Gastroesophageal sphincter (tissue), 4 donors: ENCODE measurements around the gene NOD1. TPM values are rescaled to one million over a fixed set of nuclear protein-coding genes. Genes with fewer than 3 reads are reported as not detected.
A peak's percentile ranks its signal among the peaks of the same experiment; 100 is the strongest.

Experiments
- ATAC-seq: fragments of 150-250 bp; one replicate; pipeline ENCODE4 v1.9.1; 2016; ENCODE audit warnings: mild to moderate bottlenecking, moderate library complexity
- H3K27ac ChIP-seq, 4 donors: fragments of 200-600 bp; sonication (generic) in 3 of 4; 1 replicate in 3 of 4; 2 replicates in 1 of 4; pipeline ENCODE4 v1.5.1; 2016 to 2019
- H3K27me3 ChIP-seq: fragments of 200-600 bp; sonication (generic); one replicate; pipeline ENCODE4 v1.5.1; 2019
- H3K36me3 ChIP-seq, 2 donors: fragments of 200-600 bp; sonication (generic); one replicate each; pipeline ENCODE4 v1.5.1; 2019; ENCODE audit warnings: control low read depth in 1 of 2
- H3K4me1 ChIP-seq, 3 donors: fragments of 200-600 bp; sonication (generic); 1 replicate in 2 of 3; 2 replicates in 1 of 3; pipeline ENCODE4 v1.5.1; 2016 to 2019; ENCODE audit warnings: control low read depth in 2 of 3
- H3K4me3 ChIP-seq, 2 donors: fragments of 200-600 bp; sonication (generic); one replicate each; pipeline ENCODE4 v1.5.1; 2019; ENCODE audit warnings: mild to moderate bottlenecking in 1 of 2, moderate library complexity in 1 of 2
- H3K9me3 ChIP-seq, 3 donors: fragments of 200-600 bp; sonication (generic); one replicate each; pipeline ENCODE4 v1.5.1; 2017 to 2019; ENCODE audit warnings: control low read depth in 2 of 3
- CTCF ChIP-seq, 4 experiments: fragments of 200-600 bp in 2 of 4; fragments of 450-650 bp in 2 of 4; sonication (generic) in 1 of 4; IDR thresholded peaks; one replicate each; pipeline ENCODE4 v1.5.1; 2017 to 2019; ENCODE audit warnings: antibody characterized with exemption in 4 of 4, mild to moderate bottlenecking in 2 of 4, moderate library complexity in 2 of 4
- EP300 ChIP-seq: sonication (generic); formaldehyde crosslinking; IDR thresholded peaks from one replicate; pipeline ENCODE4 v1.6.1; 2017; ENCODE audit warnings: antibody characterized with exemption, mild to moderate bottlenecking
- POLR2A ChIP-seq, 2 donors: fragments of 450-650 bp; IDR thresholded peaks; one replicate each; pipeline ENCODE4 v1.6.1; 2017; ENCODE audit warnings: antibody characterized with exemption in 2 of 2, mild to moderate bottlenecking in 2 of 2, moderate library complexity in 1 of 2
- POLR2AphosphoS5 ChIP-seq: sonication (generic); formaldehyde crosslinking; IDR thresholded peaks from one replicate; pipeline ENCODE4 v1.6.1; 2017; ENCODE audit warnings: antibody characterized with exemption
- WGBS, 2 donors: methylation state at CpG; one replicate each; pipeline ENCODE4 v1.1.5; 2018; ENCODE audit warnings: low coverage in 1 of 2; 5-methylcytosine and 5-hydroxymethylcytosine counted together
- total RNA-seq, 4 donors: library from RNA; depleted of rRNA; stranded (reverse); fragments of >200 nt; gene quantifications; one replicate each; pipeline ENCODE4 v1.1.0, GENCODE V29; 2016

NOD1 gene
- total RNA-seq, 4 donors from 2014 or later, result 10.3 to 28.1 (median 16.9) TPM

- 56 to 87% methylated on average over 1 of the region's 1 CpG for WGBS, 2 donors
- H3K4me3 ChIP-seq, result no peak overlapping the region
- TF ChIP-seq POLR2A (IDR thresholded peaks at IDR 0.05) (no peak), CTCF (IDR thresholded peaks at IDR 0.05) (no peak), POLR2AphosphoS5 (no peak), EP300 (no peak)
- no peaks in the 10 kb centered on the region for H3K27me3 ChIP-seq
- H3K36me3 ChIP-seq, result peaks cover 0 to 6% of the 10 kb centered on the region in 2 donors
- H3K4me1 ChIP-seq, result peaks cover 0 to 73% (median 33%) of the 10 kb centered on the region in 3 donors
- H3K27ac ChIP-seq, result no peak overlapping the region
- ATAC-seq, result no peak
- H3K9me3 ChIP-seq, result no peaks in the 10 kb centered on the region
These were observed 16.4 kb downstream of the NOD1 start for GRCh38 chr7:30462179-30462578.

GRCh38 chr7:30460246-30460633, 18.3 kb downstream of the NOD1 start:
- Histone ChIP-seq H3K9me3 (no peaks in the 10 kb centered on the region), H3K36me3 (peaks cover 0 to 26% of the 10 kb centered on the region in 2 donors), H3K27me3 (no peaks in the 10 kb centered on the region), H3K4me1 (peaks cover 0 to 54% (median 25%) of the 10 kb centered on the region in 3 donors), H3K4me3 (no peak overlapping the region), H3K27ac (peak overlapping the region; percentile 66 to 78 (median 74))
- WGBS, 2 donors, result 39% methylated on average over 2 to 3 of the region's 4 CpGs
- TF ChIP-seq POLR2AphosphoS5, result no peak
- TF ChIP-seq CTCF (IDR thresholded peaks at IDR 0.05), result no peak
- no peak for TF ChIP-seq POLR2A (IDR thresholded peaks at IDR 0.05)
- TF ChIP-seq EP300, result no peak
- ATAC-seq, result peak; percentile 6

- peak overlapping the region in 1 of 2 donors; percentile 10 for H3K4me3 ChIP-seq
- H3K27me3 ChIP-seq, result no peaks in the 10 kb centered on the region
- peak; percentile 93 for ATAC-seq
- H3K4me1 ChIP-seq, result peaks cover 0 to 48% (median 25%) of the 10 kb centered on the region in 3 donors
- no peak for TF ChIP-seq CTCF (IDR thresholded peaks at IDR 0.05)
- peak; percentile 96 for TF ChIP-seq POLR2AphosphoS5
- WGBS, 2 donors, result 11 to 14% methylated on average over 8 to 9 of the region's 9 CpGs
- no peaks in the 10 kb centered on the region for H3K9me3 ChIP-seq
- H3K27ac ChIP-seq, result peak overlapping the region; percentile 66 to 78 (median 74)
- H3K36me3 ChIP-seq, result peaks cover 0 to 31% of the 10 kb centered on the region in 2 donors
These were observed 18.9 kb downstream of the NOD1 start for GRCh38 chr7:30459591-30460245.

- Histone ChIP-seq H3K4me3 (no peak overlapping the region), H3K27ac (peak overlapping the region in 2 of 4 donors; percentile 71 to 78), H3K9me3 (no peaks in the 10 kb centered on the region), H3K27me3 (no peaks in the 10 kb centered on the region), H3K36me3 (peaks cover 0 to 45% of the 10 kb centered on the region in 2 donors), H3K4me1 (peaks cover 0 to 41% (median 17%) of the 10 kb centered on the region in 3 donors)
- WGBS, 2 donors, result 44 to 50% methylated on average over 1 of the region's 1 CpG
- no peak for TF ChIP-seq EP300
- no peak for TF ChIP-seq POLR2AphosphoS5
- TF ChIP-seq POLR2A (IDR thresholded peaks at IDR 0.05), result no peak
- TF ChIP-seq CTCF (IDR thresholded peaks at IDR 0.05), result no peak
- no peak for ATAC-seq
These were observed 20.3 kb downstream of the NOD1 start for GRCh38 chr7:30458311-30458710.

- ATAC-seq, result peak; percentile 44
- H3K27ac ChIP-seq, result no peak overlapping the region
- no peak overlapping the region for H3K4me3 ChIP-seq
- no peaks in the 10 kb centered on the region for H3K9me3 ChIP-seq
- TF ChIP-seq POLR2A (IDR thresholded peaks at IDR 0.05), result no peak
- no peak for TF ChIP-seq POLR2AphosphoS5
- TF ChIP-seq CTCF (IDR thresholded peaks at IDR 0.05), result no peak
- TF ChIP-seq EP300, result no peak
- WGBS, 2 donors, result 42 to 63% methylated on average over 3 of the region's 3 CpGs
- peaks cover 0 to 89% of the 10 kb centered on the region in 2 donors for H3K36me3 ChIP-seq
- H3K4me1 ChIP-seq, result peaks cover 0 to 41% (median 4%) of the 10 kb centered on the region in 3 donors
- no peaks in the 10 kb centered on the region for H3K27me3 ChIP-seq
These were observed 24.7 kb downstream of the NOD1 start for GRCh38 chr7:30453921-30454320.
